ENCODE results near the gene SBSN. TPM values are rescaled to one million over a fixed set of nuclear protein-coding genes. Genes with fewer than 3 reads are reported as not detected.
A peak's percentile ranks its signal among the peaks of the same experiment; 100 is the strongest.

Gene SBSN
- total RNA-seq, 4 donors from 2014 or later: 0.93 TPM; not detected in 3

- peak; percentile 29 for DNase-seq (ENCODE audit: low spot score)
- TF ChIP-seq CTCF (IDR thresholded peaks at IDR 0.05): no peak
- ATAC-seq (ENCODE audit: low FRiP score): peak; percentile 66
Observed at GRCh38 chr19:35545855-35546381, 17.8 kb upstream of the SBSN start.

GRCh38 chr19:35545001-35545854 is 17.1 kb upstream of the SBSN start, which contains the start of gene TMEM147:
TSS of gene TMEM147 (plus strand) at chr19:35545626. CDS start at chr19:35545740, 114 bp downstream.
- DNase-seq (ENCODE audit: low spot score): peak; percentile 77
- TF ChIP-seq CTCF (IDR thresholded peaks at IDR 0.05): no peak
- peak; percentile 94 for ATAC-seq (ENCODE audit: low FRiP score)

- DNase-seq (ENCODE audit: low spot score): no peak
- ATAC-seq (ENCODE audit: low FRiP score): no peak
- TF ChIP-seq CTCF (IDR thresholded peaks at IDR 0.05): no peak
Observed at GRCh38 chr19:35544110-35544802, 16.1 kb upstream of the SBSN start.

GRCh38 chr19:35543280-35544109 is 15.4 kb upstream of the SBSN start:
- no peak for DNase-seq (ENCODE audit: low spot score)
- TF ChIP-seq CTCF (IDR thresholded peaks at IDR 0.05): no peak
- ATAC-seq (ENCODE audit: low FRiP score): no peak

DNA sequence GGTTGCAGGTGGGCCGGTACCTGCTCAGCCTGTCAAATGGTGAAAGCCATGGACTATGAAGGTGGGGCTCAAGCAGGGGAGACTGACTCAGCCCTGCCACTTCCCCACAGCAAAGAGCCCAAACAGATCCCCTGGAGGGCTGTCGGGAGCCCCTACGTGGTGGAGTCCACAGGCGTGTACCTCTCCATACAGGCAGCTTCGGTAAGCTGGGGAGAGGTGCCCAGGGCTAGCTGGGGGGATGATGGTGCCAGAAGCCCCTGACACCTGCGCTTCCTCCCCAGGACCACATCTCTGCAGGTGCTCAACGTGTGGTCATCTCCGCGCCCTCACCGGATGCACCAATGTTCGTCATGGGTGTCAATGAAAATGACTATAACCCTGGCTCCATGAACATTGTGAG is 14.1 kb upstream of the SBSN start:
- DNase-seq (ENCODE audit: low spot score) (no peak), ATAC-seq (ENCODE audit: low FRiP score) (no peak)
- no peak for TF ChIP-seq CTCF (IDR thresholded peaks at IDR 0.05)

DNA sequence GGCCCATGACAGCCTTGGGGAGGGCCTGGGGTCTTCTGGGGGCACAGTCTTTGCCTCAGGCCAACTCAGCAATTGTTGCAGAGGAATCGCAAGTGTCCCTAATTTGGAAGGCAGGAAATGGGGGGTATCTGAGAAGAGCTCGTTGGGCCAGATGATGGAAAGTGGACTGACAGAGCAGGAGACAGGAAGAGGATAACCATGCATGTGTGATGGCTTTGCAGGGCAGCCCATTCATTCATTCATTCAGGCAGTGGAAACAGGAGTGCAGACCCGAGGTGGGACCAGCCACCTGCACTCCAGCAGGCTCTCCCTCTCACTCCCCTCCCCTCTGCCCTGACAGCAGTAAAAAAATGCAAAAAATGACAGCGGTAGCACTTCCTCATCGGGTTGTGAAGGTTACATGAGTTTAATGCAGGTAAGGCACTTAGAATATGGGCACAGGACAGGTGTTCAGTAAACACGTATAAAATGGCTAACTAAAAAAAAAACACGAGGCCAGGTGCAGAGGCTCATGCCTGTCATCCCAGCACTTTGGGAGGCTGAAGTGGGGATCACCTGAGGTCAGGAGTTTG is 12.3 kb upstream of the SBSN start:
- ATAC-seq (ENCODE audit: low FRiP score): no peak

More for the DNA sequence above, 12.3 kb upstream of the SBSN start:
- no peak for DNase-seq (ENCODE audit: low spot score)
- no peak for TF ChIP-seq CTCF (IDR thresholded peaks at IDR 0.05)
